GM12874 (cell line): ENCODE results near the gene UBR1.

Experiments used
- TF ChIP-seq, protein P1 (sequence below): IDR thresholded peaks from 2 replicates; pipeline ENCODE4 v1.5.1; 2011; ENCODE audit warnings: low read depth, mild to moderate bottlenecking, control low read depth, low read length, moderate library complexity; ENCODE audit not compliant: insufficient read depth

UBR1 gene

DNA sequence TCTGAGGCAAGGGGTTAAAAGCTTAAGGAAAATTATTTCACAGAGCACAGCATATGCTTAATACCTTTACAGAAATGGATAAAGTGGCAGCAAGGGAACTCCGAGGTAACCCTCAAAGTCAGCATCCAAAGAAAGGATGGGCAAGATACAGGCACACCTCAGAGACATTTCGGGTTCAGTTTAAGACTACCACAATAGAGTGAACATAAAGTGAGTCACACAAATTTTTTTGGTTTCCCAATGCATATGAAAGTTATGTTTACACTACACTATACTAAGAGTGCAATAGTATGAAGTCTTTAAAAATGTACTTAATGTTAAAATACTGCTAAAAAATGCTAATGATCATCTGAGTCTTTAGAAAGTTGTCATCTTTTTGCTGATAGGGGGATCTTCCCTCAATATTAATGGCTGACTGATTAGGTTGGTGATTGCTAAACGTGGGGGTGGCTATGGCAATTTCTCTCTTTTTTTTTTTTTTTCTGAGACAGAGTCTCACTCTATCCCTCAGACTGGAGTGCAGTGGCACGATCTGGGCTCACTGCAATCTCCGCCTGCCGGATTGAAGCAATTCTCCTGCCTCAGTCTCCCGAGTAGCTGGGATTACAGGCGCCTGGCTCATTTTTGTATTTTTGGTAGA is 10.0 kb downstream of the UBR1 start:
- TF ChIP-seq, protein P1, sequence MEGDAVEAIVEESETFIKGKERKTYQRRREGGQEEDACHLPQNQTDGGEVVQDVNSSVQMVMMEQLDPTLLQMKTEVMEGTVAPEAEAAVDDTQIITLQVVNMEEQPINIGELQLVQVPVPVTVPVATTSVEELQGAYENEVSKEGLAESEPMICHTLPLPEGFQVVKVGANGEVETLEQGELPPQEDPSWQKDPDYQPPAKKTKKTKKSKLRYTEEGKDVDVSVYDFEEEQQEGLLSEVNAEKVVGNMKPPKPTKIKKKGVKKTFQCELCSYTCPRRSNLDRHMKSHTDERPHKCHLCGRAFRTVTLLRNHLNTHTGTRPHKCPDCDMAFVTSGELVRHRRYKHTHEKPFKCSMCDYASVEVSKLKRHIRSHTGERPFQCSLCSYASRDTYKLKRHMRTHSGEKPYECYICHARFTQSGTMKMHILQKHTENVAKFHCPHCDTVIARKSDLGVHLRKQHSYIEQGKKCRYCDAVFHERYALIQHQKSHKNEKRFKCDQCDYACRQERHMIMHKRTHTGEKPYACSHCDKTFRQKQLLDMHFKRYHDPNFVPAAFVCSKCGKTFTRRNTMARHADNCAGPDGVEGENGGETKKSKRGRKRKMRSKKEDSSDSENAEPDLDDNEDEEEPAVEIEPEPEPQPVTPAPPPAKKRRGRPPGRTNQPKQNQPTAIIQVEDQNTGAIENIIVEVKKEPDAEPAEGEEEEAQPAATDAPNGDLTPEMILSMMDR = no peak

DNA sequence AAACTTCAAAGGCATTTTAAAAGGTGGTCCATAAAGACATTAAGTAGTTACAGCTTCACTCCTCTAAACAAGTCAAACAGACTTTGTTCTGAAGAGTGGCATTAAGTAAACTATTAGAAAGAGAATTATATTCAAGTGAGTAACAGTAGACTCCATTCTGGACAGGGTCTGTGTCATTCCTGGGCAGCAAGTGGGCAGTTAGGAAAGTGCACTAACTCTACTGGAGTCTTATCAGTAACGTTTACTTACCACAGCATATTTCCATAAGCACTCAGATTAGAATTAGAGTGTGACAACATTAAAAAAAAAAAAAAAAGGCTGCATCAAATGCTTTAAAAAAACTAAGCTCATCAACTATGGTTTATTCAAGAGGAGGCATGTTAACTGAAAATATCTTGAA is 10.6 kb downstream of the UBR1 start:
- TF ChIP-seq, protein P1 = no peak

DNA sequence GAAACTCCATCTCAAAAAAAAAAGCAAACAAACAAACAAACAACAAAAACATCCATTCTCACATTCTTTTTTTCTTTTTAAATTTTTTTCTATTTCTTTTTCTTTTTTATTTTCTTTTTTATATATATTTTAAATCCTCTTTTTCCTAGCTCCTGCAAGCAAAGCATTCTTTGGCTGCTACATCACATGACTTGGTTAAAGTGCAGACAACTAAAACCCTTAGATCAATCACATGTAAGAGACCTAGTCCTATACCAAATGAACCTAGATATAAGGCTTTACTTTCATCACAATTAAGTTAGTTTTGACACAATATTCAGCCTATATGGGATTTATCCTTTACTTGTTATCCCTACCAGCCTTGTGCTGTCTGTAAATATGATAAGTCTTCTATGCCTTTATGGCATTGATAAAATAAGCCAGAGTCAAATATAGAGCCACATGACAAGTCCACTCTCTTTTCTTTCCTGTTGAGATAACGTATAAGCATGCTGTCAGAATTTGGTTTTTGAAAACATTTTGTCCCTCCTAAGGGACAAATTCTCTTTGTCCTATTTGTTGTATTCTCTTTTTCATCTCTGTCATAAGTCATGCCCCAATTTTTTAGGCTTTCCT is 11.3 kb downstream of the UBR1 start:
- TF ChIP-seq, protein P1 = no peak

DNA sequence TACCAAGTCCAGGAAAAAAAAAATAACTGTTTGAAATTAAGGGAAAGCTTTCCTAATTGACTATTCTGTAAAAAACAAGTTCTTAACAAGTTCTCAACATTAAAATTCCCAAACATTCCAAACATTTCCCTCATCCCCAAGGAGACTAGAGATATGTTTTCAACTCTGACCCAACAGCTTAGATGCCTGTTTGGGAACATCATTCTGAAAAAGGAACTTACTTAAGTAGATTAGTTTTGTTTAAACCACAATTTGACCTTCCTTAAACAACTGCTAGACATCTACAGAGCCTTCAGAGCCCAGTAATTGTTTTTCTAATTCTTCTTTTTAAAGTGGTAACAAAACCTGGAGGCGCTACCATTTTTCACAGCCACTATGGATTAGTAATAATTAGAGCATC is 12.8 kb downstream of the UBR1 start:
- TF ChIP-seq, protein P1 = no peak

DNA sequence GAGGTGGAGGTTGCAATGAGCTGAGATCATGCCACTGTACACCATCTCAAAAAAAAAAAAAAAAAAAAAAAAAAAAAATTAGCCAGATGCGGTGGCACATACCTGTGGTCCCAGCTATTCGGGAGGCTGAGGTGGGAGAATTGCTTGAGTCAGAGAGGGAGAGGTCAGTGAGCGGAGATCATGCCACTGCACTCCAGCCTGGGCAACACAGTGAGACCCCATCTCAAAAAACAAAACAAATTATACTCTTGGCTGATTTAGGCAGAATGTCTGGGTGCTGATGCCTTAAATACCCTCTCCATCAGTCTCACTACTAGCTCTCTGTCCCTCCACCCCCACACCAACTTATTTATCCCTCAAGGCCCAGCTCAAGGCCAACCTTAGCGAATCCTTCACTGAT is 14.0 kb downstream of the UBR1 start:
- TF ChIP-seq, protein P1 = no peak

DNA sequence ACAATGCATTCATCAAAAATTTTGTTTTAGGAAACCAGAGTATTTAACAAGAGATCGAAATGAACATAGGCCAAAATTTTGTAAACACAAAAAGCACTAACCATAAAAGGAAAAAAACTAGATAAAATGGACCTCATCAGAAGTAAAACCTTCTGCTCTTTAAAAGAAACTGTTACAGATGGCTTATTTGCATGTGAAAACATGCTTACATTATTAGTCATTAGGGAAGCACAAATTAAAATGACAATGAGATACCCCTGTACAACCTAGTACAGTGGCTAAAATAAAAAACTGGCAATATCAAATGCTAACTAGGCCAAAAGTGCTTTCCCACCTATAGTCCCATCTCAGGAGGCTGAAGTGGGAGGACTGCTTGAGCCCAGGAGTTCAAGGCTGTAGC is 19.3 kb downstream of the UBR1 start:
- TF ChIP-seq, protein P1 = no peak

DNA sequence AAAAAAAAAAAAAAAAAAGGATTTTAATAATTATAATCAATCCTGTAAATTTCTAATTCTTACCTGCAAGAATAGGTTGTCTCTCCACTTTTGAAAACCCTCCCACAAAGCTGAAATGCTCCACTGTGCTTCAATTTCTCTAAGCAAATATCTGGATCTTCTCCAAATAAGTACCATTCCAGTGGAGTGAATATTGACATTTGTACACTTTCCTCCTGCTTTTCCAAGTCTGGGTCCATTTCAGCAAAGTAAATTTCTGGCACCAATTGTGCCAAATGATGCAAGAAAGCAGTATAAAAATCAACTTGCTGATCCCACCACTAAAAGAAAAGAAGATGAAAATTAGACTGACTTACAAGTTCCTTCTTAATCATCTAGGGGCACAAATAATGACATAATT is 19.9 kb downstream of the UBR1 start:
- TF ChIP-seq, protein P1 = no peak
